CD4-positive, alpha-beta T cell (primary cell): ENCODE results near the gene HPS1. TPM values are rescaled to one million over a fixed set of nuclear protein-coding genes. Genes with fewer than 3 reads are reported as not detected.

Experiments
- ATAC-seq: fragments of 200-7000 bp; cut with Tn5 transposase; one replicate; pipeline ENCODE4 v1.10.0; 2022; ENCODE audit warnings: mild to moderate bottlenecking; ENCODE audit not compliant: poor library complexity
- CTCF ChIA-PET: fragments of 350-600 bp; sonication (Branson Sonifier 250); formaldehyde crosslinking; loops from one replicate; lab custom pipeline; 2021; ENCODE audit warnings: antibody characterized with exemption, inconsistent platforms; lab: Charles Lee
- POLR2A ChIA-PET: fragments of 350-600 bp; sonication (Branson Sonifier 250); formaldehyde crosslinking; loops from one replicate; lab custom pipeline; 2021; ENCODE audit warnings: antibody characterized with exemption, inconsistent platforms; lab: Charles Lee
- DNase-seq, 14 experiments: peaks; one replicate each; pipeline ENCODE4 v3.0.0-alpha.2; 2013 to 2020; ENCODE audit warnings: mixed read lengths in 2 of 14
- H3K27ac ChIP-seq, 2 donors: one replicate each; pipeline versions ENCODE4 v1.5.1 to v1.7.0; 2013; ENCODE audit warnings: low read length in 2 of 2, low read depth in 1 of 2, mild to moderate bottlenecking in 1 of 2
- H3K27me3 ChIP-seq, 2 experiments: 1 replicate in 1 of 2; 2 replicates in 1 of 2; pipeline versions ENCODE4 v1.6.1 to v1.7.0; 2013; ENCODE audit warnings: low read length in 2 of 2, control low read depth in 1 of 2, mild to moderate bottlenecking in 1 of 2, moderate library complexity in 1 of 2; ENCODE audit not compliant: insufficient read depth in 2 of 2, control insufficient read depth in 1 of 2
- H3K36me3 ChIP-seq: one replicate; pipeline ENCODE4 v1.6.1; 2013; ENCODE audit warnings: low read length, control low read depth; ENCODE audit not compliant: insufficient read depth
- H3K4me1 ChIP-seq: one replicate; pipeline ENCODE4 v1.6.1; 2013; ENCODE audit warnings: low read length, control low read depth; ENCODE audit not compliant: insufficient read depth
- H3K4me3 ChIP-seq: one replicate; pipeline ENCODE4 v1.5.1; 2013; ENCODE audit warnings: mild to moderate bottlenecking, low read length, moderate library complexity
- H3K9me3 ChIP-seq, 2 experiments: 1 replicate in 1 of 2; 2 replicates in 1 of 2; pipeline versions ENCODE4 v1.6.1 to v1.7.0; 2013; ENCODE audit warnings: low read length in 2 of 2, mild to moderate bottlenecking in 2 of 2, control low read depth in 1 of 2, moderate library complexity in 1 of 2; ENCODE audit not compliant: control insufficient read depth in 1 of 2, insufficient read depth in 1 of 2
- H3K27ac Mint-ChIP-seq: one replicate; pipeline ENCODE4 v1.8.0; 2020; ENCODE audit warnings: mixed read lengths
- H3K27me3 Mint-ChIP-seq: one replicate; pipeline ENCODE4 v1.8.0; 2021; ENCODE audit warnings: mixed read lengths
- H3K36me3 Mint-ChIP-seq: one replicate; pipeline ENCODE4 v1.8.0; 2021; ENCODE audit warnings: low read depth, mixed read lengths
- H3K4me1 Mint-ChIP-seq: one replicate; pipeline ENCODE4 v1.8.0; 2021; ENCODE audit warnings: low read depth, mixed read lengths
- H3K4me3 Mint-ChIP-seq: one replicate; pipeline ENCODE4 v1.8.0; 2020; ENCODE audit warnings: mild to moderate bottlenecking, mixed read lengths
- H3K9me3 Mint-ChIP-seq: one replicate; pipeline ENCODE4 v1.8.0; 2020; ENCODE audit warnings: mixed read lengths
- intact Hi-C, 2 experiments: fragments of 100-400 bp; cut with DNase I in 1 of 2; cut with micrococcal nuclease in 1 of 2; formaldehyde crosslinking; loops; one replicate each; pipeline versions ENCODE4 v1.15.1 to v1.9.0; 2023 to 2025; cut with DNase I, micrococcal nuclease
- total RNA-seq, 174 experiments: library from RNA in 2 of 174; stranded (reverse) in 2 of 174; gene quantifications; one replicate each; pipeline ENCODE4 v1.2.3 and lab custom pipeline; 2021 to 2026
- TF ChIP-seq, protein P1 (sequence below): fragments of 200-600 bp; IDR thresholded peaks from one replicate; pipeline ENCODE4 v1.8.0; 2022; ENCODE audit warnings: antibody characterized with exemption, mild to moderate bottlenecking

Gene HPS1
- total RNA-seq, 2 experiments from 2014 or later: 49.8 to 50.5 TPM

- TF ChIP-seq, protein P1, sequence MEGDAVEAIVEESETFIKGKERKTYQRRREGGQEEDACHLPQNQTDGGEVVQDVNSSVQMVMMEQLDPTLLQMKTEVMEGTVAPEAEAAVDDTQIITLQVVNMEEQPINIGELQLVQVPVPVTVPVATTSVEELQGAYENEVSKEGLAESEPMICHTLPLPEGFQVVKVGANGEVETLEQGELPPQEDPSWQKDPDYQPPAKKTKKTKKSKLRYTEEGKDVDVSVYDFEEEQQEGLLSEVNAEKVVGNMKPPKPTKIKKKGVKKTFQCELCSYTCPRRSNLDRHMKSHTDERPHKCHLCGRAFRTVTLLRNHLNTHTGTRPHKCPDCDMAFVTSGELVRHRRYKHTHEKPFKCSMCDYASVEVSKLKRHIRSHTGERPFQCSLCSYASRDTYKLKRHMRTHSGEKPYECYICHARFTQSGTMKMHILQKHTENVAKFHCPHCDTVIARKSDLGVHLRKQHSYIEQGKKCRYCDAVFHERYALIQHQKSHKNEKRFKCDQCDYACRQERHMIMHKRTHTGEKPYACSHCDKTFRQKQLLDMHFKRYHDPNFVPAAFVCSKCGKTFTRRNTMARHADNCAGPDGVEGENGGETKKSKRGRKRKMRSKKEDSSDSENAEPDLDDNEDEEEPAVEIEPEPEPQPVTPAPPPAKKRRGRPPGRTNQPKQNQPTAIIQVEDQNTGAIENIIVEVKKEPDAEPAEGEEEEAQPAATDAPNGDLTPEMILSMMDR: no peak
- intact Hi-C loops: loop anchor here in 1 of 2 experiments (5.0 to 10.0 kb wide), 4 partner anchors 590 to 1740 kb away; partner anchors contain the start of genes COX15, CUTC, ERLIN1 and GOT1
- no peaks in the 10 kb centered on the region for H3K9me3 ChIP-seq
- no peak overlapping the region for H3K27ac ChIP-seq
- Mint-ChIP-seq H3K4me1 (peaks cover 56% of the 10 kb centered on the region), H3K9me3 (no peaks in the 10 kb centered on the region), H3K27ac (peak overlapping the region; percentile 60), H3K4me3 (peak overlapping the region; percentile 94), H3K36me3 (peaks cover 73% of the 10 kb centered on the region), H3K27me3 (no peaks in the 10 kb centered on the region)
- H3K27me3 ChIP-seq: no peaks in the 10 kb centered on the region
- DNase-seq (peak in 1 of 14 experiments; percentile 13), ATAC-seq (no peak)
- POLR2A ChIA-PET: no interaction called here
- no peak overlapping the region for H3K4me3 ChIP-seq
- CTCF ChIA-PET: interaction anchor here (0.9 kb wide), 1 partner anchor 30 kb away, joined by 3 read pairs; no protein-coding TSS in a partner anchor
- H3K36me3 ChIP-seq: peaks cover 46% of the 10 kb centered on the region
- peaks cover 41% of the 10 kb centered on the region for H3K4me1 ChIP-seq
These were observed 2.3 kb downstream of the HPS1 start for GRCh38 chr10:98444314-98445006.

DNA sequence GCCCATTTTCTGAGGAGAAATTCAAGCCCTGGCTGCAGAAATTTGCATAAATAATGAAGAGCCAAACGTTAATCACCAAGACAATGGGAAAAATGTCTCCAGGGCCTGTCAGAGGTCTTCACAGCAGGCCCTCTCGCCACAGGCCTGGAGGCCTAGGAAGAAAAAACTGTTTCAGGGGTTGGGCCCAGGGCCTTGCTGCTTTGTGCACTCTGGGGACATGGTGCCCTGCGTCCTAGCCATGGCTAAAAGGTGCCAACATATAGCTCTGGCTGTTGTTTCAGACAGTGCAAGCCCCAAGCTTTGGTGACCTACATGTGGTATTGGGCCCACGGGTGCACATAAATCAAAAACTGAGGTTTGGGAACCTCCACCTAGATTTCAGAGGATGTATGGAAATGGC, 8.0 kb downstream of the HPS1 start:
- Histone ChIP-seq H3K4me1 (peaks cover 13% of the 10 kb centered on the region), H3K27me3 (no peaks in the 10 kb centered on the region), H3K4me3 (no peak overlapping the region), H3K27ac (no peak overlapping the region), H3K36me3 (peaks cover 62% of the 10 kb centered on the region), H3K9me3 (peaks cover 0 to 6% of the 10 kb centered on the region in 2 experiments)
- DNase-seq (no peak), ATAC-seq (no peak)
- Mint-ChIP-seq H3K27me3 (no peaks in the 10 kb centered on the region), H3K4me3 (no peak overlapping the region), H3K9me3 (no peaks in the 10 kb centered on the region), H3K36me3 (peaks cover 99% of the 10 kb centered on the region), H3K4me1 (peaks cover 33% of the 10 kb centered on the region), H3K27ac (no peak overlapping the region)
- intact Hi-C loops: no loop called here
- TF ChIP-seq, protein P1: no peak
- CTCF ChIA-PET: no interaction called here
- POLR2A ChIA-PET: no interaction called here

- CTCF ChIA-PET: interaction anchor here (2.3 kb wide), 1 partner anchor 11 kb away, joined by 7 read pairs; no protein-coding TSS in a partner anchor
- POLR2A ChIA-PET: no interaction called here
- Histone ChIP-seq H3K9me3 (peaks cover 0 to 14% of the 10 kb centered on the region in 2 experiments), H3K36me3 (peaks cover 61% of the 10 kb centered on the region), H3K27me3 (no peaks in the 10 kb centered on the region), H3K27ac (no peak overlapping the region), H3K4me1 (no peaks in the 10 kb centered on the region), H3K4me3 (no peak overlapping the region)
- intact Hi-C loops: no loop called here
- no peaks in the 10 kb centered on the region for H3K27me3 Mint-ChIP-seq
- no peak overlapping the region for H3K27ac Mint-ChIP-seq
- TF ChIP-seq, protein P1: no peak
- DNase-seq (no peak), ATAC-seq (no peak)
- H3K9me3 Mint-ChIP-seq: peaks cover 5% of the 10 kb centered on the region
- peaks cover 96% of the 10 kb centered on the region for H3K36me3 Mint-ChIP-seq
- peaks cover 16% of the 10 kb centered on the region for H3K4me1 Mint-ChIP-seq
- H3K4me3 Mint-ChIP-seq: no peak overlapping the region
These were observed 10.0 kb downstream of the HPS1 start for GRCh38 chr10:98436704-98437103.
